Measurements from ENCODE around the gene HMX3.

The HMX3 gene

GRCh38 chr10:123133541-123134342, 2.0 kb upstream of the HMX3 start:
- Histone ChIP-seq H3K27ac (no peak overlapping the region), H3K4me3 (no peak overlapping the region)

DNA sequence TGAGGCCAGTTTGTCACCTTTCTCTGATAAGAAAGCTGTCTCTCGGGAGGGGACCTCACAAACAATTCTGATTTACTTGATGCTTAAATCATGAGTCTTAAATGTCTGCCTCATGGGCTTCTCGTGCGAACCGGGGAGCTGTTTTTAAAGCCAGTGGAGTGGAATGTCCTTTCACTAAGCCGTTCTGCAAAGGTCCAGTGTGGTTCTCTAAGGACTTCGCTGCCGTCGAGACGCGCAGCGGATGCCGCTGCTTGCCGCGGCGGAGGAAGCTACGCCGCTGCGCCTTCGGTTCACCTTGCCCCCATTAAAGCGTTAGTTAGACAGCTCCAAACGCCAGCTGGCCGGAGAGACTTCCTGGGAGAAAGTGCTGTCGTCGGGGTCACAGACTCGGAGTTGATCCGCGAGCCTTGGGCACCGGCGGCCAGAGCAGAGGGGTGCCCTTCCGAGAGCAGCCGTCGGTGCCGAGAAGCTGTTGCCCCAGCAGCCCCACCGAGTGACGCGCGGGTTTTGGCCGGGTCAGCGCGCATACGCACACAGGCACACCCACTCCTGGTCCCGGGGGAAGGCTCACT, 1.3 kb upstream of the HMX3 start:
- Histone ChIP-seq H3K27ac (no peak overlapping the region), H3K4me3 (no peak overlapping the region)

- no peak overlapping the region for H3K27ac ChIP-seq
- H3K4me3 ChIP-seq: peak overlapping the region in 5 of 7 experiments; percentile 13 to 36 (median 29)
These were observed 805 bp upstream of the HMX3 start for GRCh38 chr10:123134915-123135414.

DNA sequence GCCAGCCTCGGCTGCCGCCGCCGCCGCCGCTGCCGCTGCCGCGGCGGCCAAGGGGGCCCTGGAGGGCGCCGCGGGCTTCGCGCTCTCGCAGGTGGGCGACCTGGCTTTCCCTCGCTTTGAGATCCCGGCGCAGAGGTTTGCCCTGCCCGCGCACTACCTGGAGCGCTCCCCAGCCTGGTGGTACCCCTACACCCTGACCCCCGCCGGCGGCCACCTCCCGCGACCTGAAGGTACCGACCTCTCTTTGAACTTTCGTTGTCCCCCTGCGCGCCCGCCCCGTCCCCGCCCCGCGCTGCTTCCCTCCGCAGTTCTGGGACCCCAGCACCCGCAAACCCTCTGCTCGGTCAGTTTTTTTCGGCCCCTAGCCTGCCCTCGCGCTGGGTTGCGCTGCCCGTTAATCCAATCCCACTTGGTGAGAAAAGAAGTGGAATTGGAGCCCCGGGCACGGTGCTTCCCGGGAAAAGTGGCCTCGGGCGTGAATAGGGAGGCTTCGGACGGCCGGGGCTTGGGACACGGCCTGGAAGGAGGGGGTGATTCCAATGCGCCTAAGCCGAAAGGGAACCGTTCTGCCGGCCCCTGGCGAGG, 543 bp downstream of the HMX3 start:
- H3K4me3 ChIP-seq: peak overlapping the region in 5 of 7 experiments; percentile 18 to 36 (median 29)

DNA sequence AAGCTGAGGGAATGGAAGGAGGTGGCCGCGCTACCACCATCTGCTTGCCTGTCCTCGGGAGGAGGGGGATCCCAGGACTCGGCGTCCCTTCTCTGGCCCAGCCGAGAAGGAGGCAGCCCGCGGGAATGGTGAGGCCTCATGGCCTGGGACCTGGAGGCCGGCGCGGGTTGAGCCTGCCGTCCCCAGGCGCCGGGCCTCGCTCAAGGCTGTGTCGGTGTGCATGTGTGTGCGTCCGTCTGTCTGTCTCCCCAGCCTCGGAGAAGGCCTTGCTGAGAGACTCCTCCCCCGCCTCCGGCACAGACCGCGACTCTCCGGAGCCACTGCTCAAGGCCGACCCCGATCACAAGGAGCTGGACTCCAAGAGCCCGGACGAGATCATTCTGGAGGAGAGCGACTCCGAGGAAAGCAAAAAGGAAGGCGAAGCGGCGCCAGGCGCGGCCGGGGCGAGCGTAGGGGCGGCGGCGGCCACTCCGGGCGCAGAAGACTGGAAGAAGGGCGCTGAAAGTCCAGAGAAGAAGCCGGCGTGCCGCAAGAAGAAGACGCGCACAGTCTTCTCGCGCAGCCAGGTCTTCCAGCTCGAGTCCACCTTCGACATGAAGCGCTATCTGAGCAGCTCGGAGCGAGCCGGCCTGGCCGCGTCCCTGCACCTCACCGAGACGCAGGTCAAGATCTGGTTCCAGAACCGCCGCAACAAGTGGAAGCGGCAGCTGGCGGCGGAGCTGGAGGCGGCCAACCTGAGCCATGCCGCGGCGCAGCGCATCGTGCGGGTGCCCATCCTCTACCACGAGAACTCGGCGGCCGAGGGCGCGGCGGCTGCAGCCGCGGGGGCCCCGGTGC, 1.3 kb downstream of the HMX3 start:
- Histone ChIP-seq H3K4me3 (peak overlapping the region in 2 of 7 experiments; percentile 4 to 10), H3K27ac (no peak overlapping the region)

More for the DNA sequence above, 543 bp downstream of the HMX3 start:
- H3K27ac ChIP-seq: no peak overlapping the region

GRCh38 chr10:123139165-123139520, 3.4 kb downstream of the HMX3 start:
- no peak overlapping the region for H3K27ac ChIP-seq
- H3K4me3 ChIP-seq: no peak overlapping the region

- Histone ChIP-seq H3K4me3 (no peak overlapping the region), H3K27ac (no peak overlapping the region)
These were observed 3.9 kb downstream of the HMX3 start for GRCh38 chr10:123139521-123140163.

DNA sequence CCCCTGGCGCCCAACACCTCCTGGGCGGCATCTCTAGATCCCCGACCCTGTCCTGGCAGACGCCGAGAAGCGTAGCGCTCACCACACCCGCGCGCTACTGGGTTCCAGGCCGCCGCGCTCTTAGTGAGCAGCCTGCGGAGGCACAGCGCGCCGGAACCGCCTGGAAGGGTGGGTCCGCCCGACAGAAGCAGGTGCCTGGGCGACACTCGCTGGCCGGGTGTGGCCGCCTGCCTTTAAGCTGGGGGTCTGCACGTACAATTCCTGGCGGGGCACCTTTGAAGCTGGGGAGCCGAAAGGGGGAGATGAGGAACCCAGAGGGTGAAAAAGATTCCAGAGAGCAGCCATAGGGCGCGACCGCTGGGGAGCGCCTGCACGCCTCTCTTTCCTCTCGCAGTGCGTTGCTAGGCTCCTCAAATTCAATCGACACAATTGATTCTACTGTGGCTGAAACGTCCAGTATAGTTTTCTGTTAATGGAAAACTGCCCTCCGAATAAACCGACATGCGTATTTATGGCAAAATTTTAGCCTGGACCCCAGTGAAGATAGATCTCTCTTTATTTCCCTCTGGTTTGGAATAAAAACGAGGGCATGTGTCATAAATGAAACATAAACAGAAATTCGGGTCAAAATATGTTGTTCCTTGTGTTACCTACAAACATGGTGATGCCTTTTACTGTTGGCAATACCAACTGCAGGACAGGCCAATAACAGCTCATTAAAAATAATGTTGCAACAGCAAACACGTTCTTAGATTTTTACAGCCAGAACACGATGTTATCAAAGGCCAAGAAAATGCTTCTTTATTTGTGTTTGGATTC, 4.6 kb downstream of the HMX3 start:
- Histone ChIP-seq H3K27ac (no peak overlapping the region), H3K4me3 (no peak overlapping the region)

DNA sequence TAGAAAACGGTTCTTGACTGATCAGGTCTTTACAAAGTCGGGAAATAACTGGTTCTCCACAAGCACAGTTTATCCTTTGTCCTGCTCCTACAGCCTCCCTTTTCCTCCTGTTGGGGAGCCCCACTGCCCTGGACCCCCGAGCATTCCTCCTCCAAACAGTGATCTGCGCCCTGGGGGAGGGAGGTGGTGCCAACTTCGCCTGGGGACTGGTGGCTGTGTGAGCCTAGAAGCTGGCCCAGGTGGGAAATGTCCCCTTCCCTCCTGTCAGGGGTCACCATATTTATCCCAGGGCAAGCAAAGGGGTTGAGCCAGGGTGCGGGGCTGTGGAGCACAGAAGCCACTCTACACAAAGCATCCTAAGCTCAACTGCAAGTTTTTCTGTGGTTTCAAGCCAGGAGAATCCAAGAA, 5.2 kb downstream of the HMX3 start:
- no peak overlapping the region for H3K4me3 ChIP-seq
- no peak overlapping the region for H3K27ac ChIP-seq

- Histone ChIP-seq H3K4me3 (no peak overlapping the region), H3K27ac (no peak overlapping the region)
These were observed 6.3 kb downstream of the HMX3 start for GRCh38 chr10:123141791-123142700.

DNA sequence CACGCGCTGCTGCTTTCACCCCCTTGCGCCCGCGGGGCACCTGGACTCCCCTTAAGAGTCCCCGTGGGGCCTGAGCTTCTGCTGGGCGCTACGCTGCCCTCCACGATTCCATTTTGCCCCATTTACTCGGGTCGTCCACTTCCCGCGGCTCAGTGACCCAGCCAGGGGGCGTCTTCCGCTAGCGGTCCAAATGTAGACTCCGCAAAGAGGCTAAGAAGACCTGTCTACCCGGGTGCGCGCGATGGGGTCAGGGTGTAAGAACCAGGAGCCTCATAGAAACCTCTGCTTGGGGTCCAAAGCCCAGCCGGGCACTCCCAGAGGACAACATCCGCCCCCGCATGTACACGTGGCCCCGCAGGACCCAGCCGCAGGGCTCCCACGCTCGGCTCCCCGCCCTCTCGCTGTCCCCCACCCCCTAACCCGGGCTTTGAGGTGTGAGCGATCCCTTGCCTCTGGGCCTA, 7.0 kb downstream of the HMX3 start:
- H3K27ac ChIP-seq: no peak overlapping the region
- H3K4me3 ChIP-seq: no peak overlapping the region

DNA sequence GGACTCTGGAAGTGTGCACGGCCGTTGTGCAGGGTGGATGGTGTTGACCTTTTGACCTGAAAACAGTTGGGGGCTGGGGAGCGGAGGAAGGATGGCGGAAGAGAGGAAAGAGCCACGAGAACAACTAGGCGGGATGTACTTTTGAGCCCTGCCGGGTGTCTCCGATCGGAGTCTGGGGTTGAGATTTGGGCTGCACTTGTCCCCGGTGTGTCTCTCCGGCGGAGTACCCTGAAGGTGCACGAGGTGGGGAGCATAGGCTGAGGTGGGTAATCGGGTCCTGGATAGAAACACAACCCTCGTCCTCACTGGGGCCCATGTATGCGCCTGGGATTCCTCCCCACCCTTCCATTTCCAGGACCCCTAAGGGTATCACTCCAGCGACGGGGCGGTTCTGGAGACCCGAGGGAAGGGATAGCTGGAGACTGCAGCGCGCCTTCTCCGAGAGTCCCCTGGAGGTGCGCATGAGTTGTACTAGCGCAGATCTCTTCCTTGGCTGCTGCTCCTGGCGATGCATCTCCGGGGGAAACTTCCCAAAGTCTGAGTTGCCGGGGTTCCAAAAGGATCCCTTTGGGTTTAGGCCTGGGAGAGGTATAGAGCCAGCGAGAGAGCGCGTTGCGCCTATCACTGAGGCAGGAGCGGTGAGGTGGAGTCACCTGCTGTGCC, 7.5 kb downstream of the HMX3 start:
- H3K4me3 ChIP-seq: no peak overlapping the region
- no peak overlapping the region for H3K27ac ChIP-seq

DNA sequence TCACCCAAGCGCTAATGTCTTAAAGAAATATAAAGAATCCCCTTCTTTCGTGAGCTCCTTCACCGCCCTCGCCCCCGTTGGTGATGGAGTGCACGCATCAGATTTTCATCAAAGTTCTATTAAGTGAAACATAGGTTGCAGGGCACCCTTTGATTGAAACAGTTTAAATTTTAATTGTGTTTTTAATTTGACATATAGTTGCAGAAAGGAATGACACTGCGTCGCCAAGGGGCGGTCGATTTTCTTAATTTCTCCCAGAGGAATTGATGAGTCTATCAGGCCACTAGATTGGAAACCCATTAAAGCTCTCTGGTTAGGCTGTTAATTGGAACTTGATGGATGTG, 8.0 kb downstream of the HMX3 start:
- Histone ChIP-seq H3K4me3 (no peak overlapping the region), H3K27ac (no peak overlapping the region)

DNA sequence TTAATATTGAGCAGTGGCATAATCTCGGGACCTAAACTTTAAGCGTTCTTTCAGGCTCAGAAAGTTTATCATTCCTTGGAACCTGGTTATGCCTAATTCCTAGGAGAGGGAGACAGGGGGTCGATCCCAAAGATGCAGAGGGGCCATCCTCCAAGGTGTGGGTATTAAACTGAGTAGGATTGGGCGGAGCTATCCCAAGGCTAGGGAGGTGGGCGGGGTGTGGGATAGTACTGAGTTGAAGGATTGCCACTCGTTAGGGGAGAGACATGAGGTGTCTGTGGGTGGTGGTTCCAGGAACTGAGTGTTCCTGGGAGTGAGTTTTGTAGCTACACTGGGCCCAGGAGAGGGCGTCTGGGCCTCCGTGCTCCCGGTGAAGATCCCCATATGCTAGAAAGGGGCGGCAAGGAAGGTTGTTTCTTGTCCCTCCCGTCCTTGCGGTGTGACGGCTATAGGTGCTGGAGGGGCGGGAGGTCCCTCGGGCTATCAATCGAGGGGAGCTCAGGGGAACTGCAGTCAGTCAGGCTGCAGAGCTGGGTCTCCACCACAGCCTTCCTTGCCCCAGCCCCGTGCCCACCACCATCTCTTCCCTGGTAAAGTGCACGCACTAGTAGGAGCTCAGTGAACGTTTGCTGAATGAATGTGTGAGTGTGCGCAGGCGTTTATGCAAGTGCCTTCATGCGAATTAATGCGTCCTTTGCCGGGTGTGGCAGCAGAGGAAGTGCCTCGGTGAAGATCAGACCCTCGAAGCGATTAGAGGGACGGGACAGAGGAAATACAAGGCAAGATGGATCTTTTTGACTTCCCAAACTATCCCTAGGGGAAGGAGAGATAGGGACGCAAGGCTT, 9.1 kb downstream of the HMX3 start:
- H3K27ac ChIP-seq: no peak overlapping the region
- no peak overlapping the region for H3K4me3 ChIP-seq

- Histone ChIP-seq H3K4me3 (no peak overlapping the region), H3K27ac (no peak overlapping the region)
These were observed 9.8 kb downstream of the HMX3 start for GRCh38 chr10:123145542-123146012.

Data from skin epidermis (tissue), 12 donors.